ENCODE measurements around the gene ACAD11. TPM values are rescaled to one million over a fixed set of nuclear protein-coding genes. Genes with fewer than 3 reads are reported as not detected.

Gene ACAD11
- total and polyA plus RNA-seq, 4 donors, result 52.2 to 357 (median 65.6) TPM

DNA sequence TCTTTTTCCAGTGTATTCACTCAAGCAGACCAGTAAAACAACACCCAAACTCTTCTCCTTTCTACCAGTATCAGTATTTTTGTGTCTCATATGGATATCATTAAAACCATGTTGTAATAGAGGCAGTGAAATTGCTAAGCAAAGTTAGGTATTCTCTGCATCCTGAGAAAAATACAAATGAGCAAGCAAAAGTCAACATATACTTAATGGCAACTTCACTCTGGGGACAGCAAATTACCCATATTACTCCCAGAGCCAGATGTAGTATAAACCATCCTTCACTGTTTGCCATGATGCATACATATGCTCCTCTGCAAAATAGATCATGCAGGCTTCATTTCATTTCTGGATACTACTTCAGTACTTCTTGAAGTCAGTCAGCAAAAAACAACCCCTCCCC lies 22.6 kb upstream of the ACAD11 start:
- Histone ChIP-seq H3K4me1 (ENCODE audit: control insufficient read depth in 4 of 4, insufficient read depth in 4 of 4, low read length in 3 of 4) (no peaks in the 10 kb centered on the region), H3K27me3 (ENCODE audit: control insufficient read depth in 4 of 4, insufficient read depth in 4 of 4, low read length in 3 of 4) (no peaks in the 10 kb centered on the region), H3K36me3 (ENCODE audit: control insufficient read depth in 4 of 4, insufficient read depth in 3 of 4, low read depth in 1 of 4, low read length in 3 of 4) (peaks cover 1 to 38% (median 31%) of the 10 kb centered on the region in 4 donors), H3K4me3 (ENCODE audit: low read depth in 1 of 3, low read length in 3 of 3) (no peak overlapping the region), H3K27ac (ENCODE audit: low read depth in 1 of 2, low read length in 2 of 2) (no peak overlapping the region), H3K9ac (ENCODE audit: low read depth in 1 of 2, low read length in 2 of 2) (no peak overlapping the region), H3K9me3 (ENCODE audit: control insufficient read depth in 4 of 4, low read length in 3 of 4) (no peaks in the 10 kb centered on the region)
- no peak for TF ChIP-seq NR2F2 (IDR thresholded peaks at IDR 0.05)
- TF ChIP-seq JUND (IDR thresholded peaks at IDR 0.05), result no peak
- TF ChIP-seq, protein P1, sequence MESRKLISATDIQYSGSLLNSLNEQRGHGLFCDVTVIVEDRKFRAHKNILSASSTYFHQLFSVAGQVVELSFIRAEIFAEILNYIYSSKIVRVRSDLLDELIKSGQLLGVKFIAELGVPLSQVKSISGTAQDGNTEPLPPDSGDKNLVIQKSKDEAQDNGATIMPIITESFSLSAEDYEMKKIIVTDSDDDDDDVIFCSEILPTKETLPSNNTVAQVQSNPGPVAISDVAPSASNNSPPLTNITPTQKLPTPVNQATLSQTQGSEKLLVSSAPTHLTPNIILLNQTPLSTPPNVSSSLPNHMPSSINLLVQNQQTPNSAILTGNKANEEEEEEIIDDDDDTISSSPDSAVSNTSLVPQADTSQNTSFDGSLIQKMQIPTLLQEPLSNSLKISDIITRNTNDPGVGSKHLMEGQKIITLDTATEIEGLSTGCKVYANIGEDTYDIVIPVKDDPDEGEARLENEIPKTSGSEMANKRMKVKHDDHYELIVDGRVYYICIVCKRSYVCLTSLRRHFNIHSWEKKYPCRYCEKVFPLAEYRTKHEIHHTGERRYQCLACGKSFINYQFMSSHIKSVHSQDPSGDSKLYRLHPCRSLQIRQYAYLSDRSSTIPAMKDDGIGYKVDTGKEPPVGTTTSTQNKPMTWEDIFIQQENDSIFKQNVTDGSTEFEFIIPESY (IDR thresholded peaks at IDR 0.05), result no peak
- no peak for TF ChIP-seq SP1 (IDR thresholded peaks at IDR 0.05)
- TF ChIP-seq RXRA (IDR thresholded peaks at IDR 0.05), result no peak
- TF ChIP-seq FOXA2 (IDR thresholded peaks at IDR 0.05), result no peak
- TF ChIP-seq YY1 (IDR thresholded peaks at IDR 0.05), result no peak
- no peak for TF ChIP-seq TAF1 (conservative IDR thresholded peaks at IDR 0.05)
- TF ChIP-seq, protein P2, sequence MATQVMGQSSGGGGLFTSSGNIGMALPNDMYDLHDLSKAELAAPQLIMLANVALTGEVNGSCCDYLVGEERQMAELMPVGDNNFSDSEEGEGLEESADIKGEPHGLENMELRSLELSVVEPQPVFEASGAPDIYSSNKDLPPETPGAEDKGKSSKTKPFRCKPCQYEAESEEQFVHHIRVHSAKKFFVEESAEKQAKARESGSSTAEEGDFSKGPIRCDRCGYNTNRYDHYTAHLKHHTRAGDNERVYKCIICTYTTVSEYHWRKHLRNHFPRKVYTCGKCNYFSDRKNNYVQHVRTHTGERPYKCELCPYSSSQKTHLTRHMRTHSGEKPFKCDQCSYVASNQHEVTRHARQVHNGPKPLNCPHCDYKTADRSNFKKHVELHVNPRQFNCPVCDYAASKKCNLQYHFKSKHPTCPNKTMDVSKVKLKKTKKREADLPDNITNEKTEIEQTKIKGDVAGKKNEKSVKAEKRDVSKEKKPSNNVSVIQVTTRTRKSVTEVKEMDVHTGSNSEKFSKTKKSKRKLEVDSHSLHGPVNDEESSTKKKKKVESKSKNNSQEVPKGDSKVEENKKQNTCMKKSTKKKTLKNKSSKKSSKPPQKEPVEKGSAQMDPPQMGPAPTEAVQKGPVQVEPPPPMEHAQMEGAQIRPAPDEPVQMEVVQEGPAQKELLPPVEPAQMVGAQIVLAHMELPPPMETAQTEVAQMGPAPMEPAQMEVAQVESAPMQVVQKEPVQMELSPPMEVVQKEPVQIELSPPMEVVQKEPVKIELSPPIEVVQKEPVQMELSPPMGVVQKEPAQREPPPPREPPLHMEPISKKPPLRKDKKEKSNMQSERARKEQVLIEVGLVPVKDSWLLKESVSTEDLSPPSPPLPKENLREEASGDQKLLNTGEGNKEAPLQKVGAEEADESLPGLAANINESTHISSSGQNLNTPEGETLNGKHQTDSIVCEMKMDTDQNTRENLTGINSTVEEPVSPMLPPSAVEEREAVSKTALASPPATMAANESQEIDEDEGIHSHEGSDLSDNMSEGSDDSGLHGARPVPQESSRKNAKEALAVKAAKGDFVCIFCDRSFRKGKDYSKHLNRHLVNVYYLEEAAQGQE (IDR thresholded peaks at IDR 0.05), result no peak
- TF ChIP-seq HNF4G (IDR thresholded peaks at IDR 0.05), result no peak
- no peak for TF ChIP-seq FOXA1 (IDR thresholded peaks at IDR 0.05)
- TF ChIP-seq, protein P3, sequence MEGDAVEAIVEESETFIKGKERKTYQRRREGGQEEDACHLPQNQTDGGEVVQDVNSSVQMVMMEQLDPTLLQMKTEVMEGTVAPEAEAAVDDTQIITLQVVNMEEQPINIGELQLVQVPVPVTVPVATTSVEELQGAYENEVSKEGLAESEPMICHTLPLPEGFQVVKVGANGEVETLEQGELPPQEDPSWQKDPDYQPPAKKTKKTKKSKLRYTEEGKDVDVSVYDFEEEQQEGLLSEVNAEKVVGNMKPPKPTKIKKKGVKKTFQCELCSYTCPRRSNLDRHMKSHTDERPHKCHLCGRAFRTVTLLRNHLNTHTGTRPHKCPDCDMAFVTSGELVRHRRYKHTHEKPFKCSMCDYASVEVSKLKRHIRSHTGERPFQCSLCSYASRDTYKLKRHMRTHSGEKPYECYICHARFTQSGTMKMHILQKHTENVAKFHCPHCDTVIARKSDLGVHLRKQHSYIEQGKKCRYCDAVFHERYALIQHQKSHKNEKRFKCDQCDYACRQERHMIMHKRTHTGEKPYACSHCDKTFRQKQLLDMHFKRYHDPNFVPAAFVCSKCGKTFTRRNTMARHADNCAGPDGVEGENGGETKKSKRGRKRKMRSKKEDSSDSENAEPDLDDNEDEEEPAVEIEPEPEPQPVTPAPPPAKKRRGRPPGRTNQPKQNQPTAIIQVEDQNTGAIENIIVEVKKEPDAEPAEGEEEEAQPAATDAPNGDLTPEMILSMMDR (IDR thresholded peaks at IDR 0.05; ENCODE audit: low read depth, low read length, missing input control), result no peak
- no peak for TF ChIP-seq EGR1 (IDR thresholded peaks at IDR 0.05; ENCODE audit: low read depth in 2 of 2)
- TF ChIP-seq, protein P4, sequence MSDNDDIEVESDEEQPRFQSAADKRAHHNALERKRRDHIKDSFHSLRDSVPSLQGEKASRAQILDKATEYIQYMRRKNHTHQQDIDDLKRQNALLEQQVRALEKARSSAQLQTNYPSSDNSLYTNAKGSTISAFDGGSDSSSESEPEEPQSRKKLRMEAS (IDR thresholded peaks at IDR 0.05), result no peak
- TF ChIP-seq HNF4A (conservative IDR thresholded peaks at IDR 0.05), result no peak
- TF ChIP-seq, protein P5, sequence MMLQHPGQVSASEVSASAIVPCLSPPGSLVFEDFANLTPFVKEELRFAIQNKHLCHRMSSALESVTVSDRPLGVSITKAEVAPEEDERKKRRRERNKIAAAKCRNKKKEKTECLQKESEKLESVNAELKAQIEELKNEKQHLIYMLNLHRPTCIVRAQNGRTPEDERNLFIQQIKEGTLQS (IDR thresholded peaks at IDR 0.05), result no peak
- no peak for TF ChIP-seq RAD21 (IDR thresholded peaks at IDR 0.05)
- DNase-seq (ENCODE audit: low spot score), result no peak

DNA sequence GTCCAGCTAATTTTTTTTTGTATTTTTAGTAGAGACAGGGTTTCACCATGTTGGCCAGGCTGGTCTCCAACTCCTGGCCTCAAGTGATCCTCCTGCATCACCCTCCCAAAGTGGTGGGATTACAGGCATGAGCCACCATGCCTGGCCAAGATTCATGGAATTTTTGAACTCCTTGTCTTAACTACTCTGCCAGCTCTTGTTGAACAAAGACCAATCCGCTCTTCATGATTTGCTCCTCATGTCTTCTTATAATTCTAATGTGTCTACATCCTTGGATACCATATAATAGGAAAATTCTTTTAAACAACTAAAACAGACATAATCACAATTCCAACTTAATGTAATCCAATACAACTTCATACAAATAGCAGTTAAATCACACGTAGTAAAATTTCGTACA lies 21.8 kb upstream of the ACAD11 start:
- Histone ChIP-seq H3K4me3 (ENCODE audit: low read depth in 1 of 3, low read length in 3 of 3) (no peak overlapping the region), H3K9me3 (ENCODE audit: control insufficient read depth in 4 of 4, low read length in 3 of 4) (no peaks in the 10 kb centered on the region), H3K9ac (ENCODE audit: low read depth in 1 of 2, low read length in 2 of 2) (no peak overlapping the region), H3K36me3 (ENCODE audit: control insufficient read depth in 4 of 4, insufficient read depth in 3 of 4, low read depth in 1 of 4, low read length in 3 of 4) (peaks cover 1 to 46% (median 31%) of the 10 kb centered on the region in 4 donors), H3K27me3 (ENCODE audit: control insufficient read depth in 4 of 4, insufficient read depth in 4 of 4, low read length in 3 of 4) (no peaks in the 10 kb centered on the region), H3K4me1 (ENCODE audit: control insufficient read depth in 4 of 4, insufficient read depth in 4 of 4, low read length in 3 of 4) (no peaks in the 10 kb centered on the region), H3K27ac (ENCODE audit: low read depth in 1 of 2, low read length in 2 of 2) (no peak overlapping the region)
- WGBS, result 99% methylated on average over 3 of the region's 3 CpGs
- no peak for TF ChIP-seq TAF1 (conservative IDR thresholded peaks at IDR 0.05)
- TF ChIP-seq, protein P4 (IDR thresholded peaks at IDR 0.05), result no peak
- TF ChIP-seq, protein P2 (IDR thresholded peaks at IDR 0.05), result no peak
- TF ChIP-seq GABPA (IDR thresholded peaks at IDR 0.05 in 1 of 2, conservative IDR thresholded peaks at IDR 0.05 in 1 of 2), result no peak
- TF ChIP-seq RXRA (IDR thresholded peaks at IDR 0.05), result no peak
- no peak for TF ChIP-seq JUND (IDR thresholded peaks at IDR 0.05)
- TF ChIP-seq, protein P1 (IDR thresholded peaks at IDR 0.05), result no peak
- DNase-seq (ENCODE audit: low spot score), result no peak

All from liver (tissue), 9 donors.